HepG2 (cell line): ENCODE measurements around the gene CILP2.

Experiments used
- KLF6 ChIP-seq: IDR thresholded peaks from 2 replicates; pipeline ENCODE4 v1.8.0; 2016; ENCODE audit warnings: missing biosample characterization, missing genetic modification reagents
- POLR2AphosphoS5 ChIP-seq: IDR thresholded peaks from 2 replicates; pipeline ENCODE4 v1.6.1; 2012; ENCODE audit warnings: low read depth, low read length
- SMC3 ChIP-seq: IDR thresholded peaks from 2 replicates; pipeline ENCODE4 v1.6.1; 2011; ENCODE audit warnings: low read length, improper control_type of control experiment
- XBP1 ChIP-seq: sonication (generic); formaldehyde crosslinking; IDR thresholded peaks from 2 replicates; pipeline ENCODE4 v1.5.0; 2020; ENCODE audit warnings: missing genetic modification reagents
- ZNF234 ChIP-seq: sonication (generic); formaldehyde crosslinking; conservative IDR thresholded peaks from 2 replicates; pipeline ENCODE4 v1.5.1; 2020; ENCODE audit warnings: mild to moderate bottlenecking, missing genetic modification reagents
- TF ChIP-seq, protein P1 (sequence below): sonication (generic); formaldehyde crosslinking; IDR thresholded peaks from 2 replicates; pipeline ENCODE4 v1.5.1; 2020; ENCODE audit warnings: mild to moderate bottlenecking, missing genetic modification reagents, moderate library complexity
- TF ChIP-seq, protein P2 (sequence below): sonication (generic); formaldehyde crosslinking; IDR thresholded peaks from 2 replicates; pipeline ENCODE4 v1.5.0; 2020; ENCODE audit warnings: mild to moderate bottlenecking, missing genetic modification reagents, moderate library complexity
- TF ChIP-seq, protein P3 (sequence below): sonication (generic); formaldehyde crosslinking; IDR thresholded peaks from 2 replicates; pipeline ENCODE4 v1.9.0; 2021; ENCODE audit warnings: missing genetic modification reagents, borderline replicate concordance
- TF ChIP-seq, protein P4 (sequence below): sonication (generic); formaldehyde crosslinking; IDR thresholded peaks from 2 replicates; pipeline ENCODE4 v1.9.0; 2022; ENCODE audit warnings: missing genetic modification reagents, mild to moderate bottlenecking, borderline replicate concordance

DNA sequence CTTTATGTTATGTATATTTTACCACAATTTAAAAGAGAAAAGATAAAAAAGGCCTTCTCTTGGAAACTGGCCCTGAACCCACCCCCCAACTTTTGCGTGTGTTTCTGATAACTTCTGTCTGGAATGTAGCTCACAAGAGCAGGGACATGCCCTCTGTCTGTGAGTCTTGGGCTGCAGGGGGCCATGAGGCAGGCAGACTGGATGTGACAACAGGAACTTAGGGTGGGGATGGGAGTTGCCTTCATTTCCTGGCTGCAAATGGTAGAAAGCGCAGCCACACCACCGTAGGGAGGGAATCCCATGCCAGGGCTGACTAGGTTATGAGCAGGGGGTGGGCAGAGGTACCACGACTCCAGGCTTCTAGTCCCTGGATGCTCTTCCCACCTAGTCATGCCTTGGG lies 21.9 kb downstream of the CILP2 start:
- TF ChIP-seq, protein P1, sequence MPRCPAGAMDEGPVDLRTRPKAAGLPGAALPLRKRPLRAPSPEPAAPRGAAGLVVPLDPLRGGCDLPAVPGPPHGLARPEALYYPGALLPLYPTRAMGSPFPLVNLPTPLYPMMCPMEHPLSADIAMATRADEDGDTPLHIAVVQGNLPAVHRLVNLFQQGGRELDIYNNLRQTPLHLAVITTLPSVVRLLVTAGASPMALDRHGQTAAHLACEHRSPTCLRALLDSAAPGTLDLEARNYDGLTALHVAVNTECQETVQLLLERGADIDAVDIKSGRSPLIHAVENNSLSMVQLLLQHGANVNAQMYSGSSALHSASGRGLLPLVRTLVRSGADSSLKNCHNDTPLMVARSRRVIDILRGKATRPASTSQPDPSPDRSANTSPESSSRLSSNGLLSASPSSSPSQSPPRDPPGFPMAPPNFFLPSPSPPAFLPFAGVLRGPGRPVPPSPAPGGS = no peak
- TF ChIP-seq XBP1 (CRISPR knock-in tag) (no peak), KLF6 (no peak), SMC3 (no peak), POLR2AphosphoS5 (no peak), ZNF234 (CRISPR knock-in tag) (no peak)
- TF ChIP-seq, protein P2, sequence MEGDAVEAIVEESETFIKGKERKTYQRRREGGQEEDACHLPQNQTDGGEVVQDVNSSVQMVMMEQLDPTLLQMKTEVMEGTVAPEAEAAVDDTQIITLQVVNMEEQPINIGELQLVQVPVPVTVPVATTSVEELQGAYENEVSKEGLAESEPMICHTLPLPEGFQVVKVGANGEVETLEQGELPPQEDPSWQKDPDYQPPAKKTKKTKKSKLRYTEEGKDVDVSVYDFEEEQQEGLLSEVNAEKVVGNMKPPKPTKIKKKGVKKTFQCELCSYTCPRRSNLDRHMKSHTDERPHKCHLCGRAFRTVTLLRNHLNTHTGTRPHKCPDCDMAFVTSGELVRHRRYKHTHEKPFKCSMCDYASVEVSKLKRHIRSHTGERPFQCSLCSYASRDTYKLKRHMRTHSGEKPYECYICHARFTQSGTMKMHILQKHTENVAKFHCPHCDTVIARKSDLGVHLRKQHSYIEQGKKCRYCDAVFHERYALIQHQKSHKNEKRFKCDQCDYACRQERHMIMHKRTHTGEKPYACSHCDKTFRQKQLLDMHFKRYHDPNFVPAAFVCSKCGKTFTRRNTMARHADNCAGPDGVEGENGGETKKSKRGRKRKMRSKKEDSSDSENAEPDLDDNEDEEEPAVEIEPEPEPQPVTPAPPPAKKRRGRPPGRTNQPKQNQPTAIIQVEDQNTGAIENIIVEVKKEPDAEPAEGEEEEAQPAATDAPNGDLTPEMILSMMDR (CRISPR knock-in tag) = no peak
- TF ChIP-seq, protein P3, sequence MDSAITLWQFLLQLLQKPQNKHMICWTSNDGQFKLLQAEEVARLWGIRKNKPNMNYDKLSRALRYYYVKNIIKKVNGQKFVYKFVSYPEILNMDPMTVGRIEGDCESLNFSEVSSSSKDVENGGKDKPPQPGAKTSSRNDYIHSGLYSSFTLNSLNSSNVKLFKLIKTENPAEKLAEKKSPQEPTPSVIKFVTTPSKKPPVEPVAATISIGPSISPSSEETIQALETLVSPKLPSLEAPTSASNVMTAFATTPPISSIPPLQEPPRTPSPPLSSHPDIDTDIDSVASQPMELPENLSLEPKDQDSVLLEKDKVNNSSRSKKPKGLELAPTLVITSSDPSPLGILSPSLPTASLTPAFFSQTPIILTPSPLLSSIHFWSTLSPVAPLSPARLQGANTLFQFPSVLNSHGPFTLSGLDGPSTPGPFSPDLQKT = no peak
- TF ChIP-seq, protein P4, sequence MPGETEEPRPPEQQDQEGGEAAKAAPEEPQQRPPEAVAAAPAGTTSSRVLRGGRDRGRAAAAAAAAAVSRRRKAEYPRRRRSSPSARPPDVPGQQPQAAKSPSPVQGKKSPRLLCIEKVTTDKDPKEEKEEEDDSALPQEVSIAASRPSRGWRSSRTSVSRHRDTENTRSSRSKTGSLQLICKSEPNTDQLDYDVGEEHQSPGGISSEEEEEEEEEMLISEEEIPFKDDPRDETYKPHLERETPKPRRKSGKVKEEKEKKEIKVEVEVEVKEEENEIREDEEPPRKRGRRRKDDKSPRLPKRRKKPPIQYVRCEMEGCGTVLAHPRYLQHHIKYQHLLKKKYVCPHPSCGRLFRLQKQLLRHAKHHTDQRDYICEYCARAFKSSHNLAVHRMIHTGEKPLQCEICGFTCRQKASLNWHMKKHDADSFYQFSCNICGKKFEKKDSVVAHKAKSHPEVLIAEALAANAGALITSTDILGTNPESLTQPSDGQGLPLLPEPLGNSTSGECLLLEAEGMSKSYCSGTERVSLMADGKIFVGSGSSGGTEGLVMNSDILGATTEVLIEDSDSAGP (CRISPR knock-in tag) = no peak
